BE2C (cell line): Measurements from ENCODE around the gene HIPK1.
"Not testable (repeated sequence)": the region's sequence is repeated elsewhere in the genome, so short reads cannot be mapped to it uniquely, and the experiment has no call there.

ENCODE experiments used
- DNase-seq: peaks from one replicate; pipeline ENCODE4 v3.0.0-alpha.2; 2020
- H3K27me3 ChIP-seq: fragments of 250-450 bp; sonication (Bioruptor Pico); 2 replicates; pipeline ENCODE4 v1.5.1; 2020; ENCODE audit warnings: mild to moderate bottlenecking
- H3K36me3 ChIP-seq: fragments of 250-450 bp; sonication (Bioruptor Pico); 2 replicates; pipeline ENCODE4 v1.5.1; 2020; ENCODE audit warnings: mild to moderate bottlenecking
- H3K4me1 ChIP-seq: fragments of 250-450 bp; sonication (Bioruptor Pico); 2 replicates; pipeline ENCODE4 v1.5.1; 2020
- H3K4me3 ChIP-seq: 2 replicates; pipeline ENCODE4 v1.5.1; 2011; ENCODE audit warnings: low read depth, low read length
- H3K9me3 ChIP-seq: fragments of 250-450 bp; sonication (Bioruptor Pico); 2 replicates; pipeline ENCODE4 v1.5.1; 2020
- CTCF ChIP-seq: IDR thresholded peaks from 2 replicates; pipeline ENCODE4 v1.5.1; 2012; ENCODE audit warnings: mild to moderate bottlenecking, low read depth, low read length

The HIPK1 gene

GRCh38 chr1:114010433-114011184, 81.5 kb downstream of the HIPK1 start:
- Histone ChIP-seq H3K4me3 (no peak overlapping the region), H3K9me3 (no peaks in the 10 kb centered on the region), H3K36me3 (no peaks in the 10 kb centered on the region), H3K27me3 (peaks cover 4% of the 10 kb centered on the region; the same call in 1 of the 2 replicates), H3K4me1 (no peaks in the 10 kb centered on the region)
- DNase-seq = no peak
- TF ChIP-seq CTCF = no peak

GRCh38 chr1:114011796-114012195, 82.7 kb downstream of the HIPK1 start:
- H3K4me3 ChIP-seq = no peak overlapping the region
- H3K27me3 ChIP-seq = peaks cover 4% of the 10 kb centered on the region; the same call in 1 of the 2 replicates

GRCh38 chr1:114015075-114015474, 86.0 kb downstream of the HIPK1 start:
- Histone ChIP-seq H3K4me3 (no peak overlapping the region), H3K36me3 (no peaks in the 10 kb centered on the region), H3K9me3 (no peaks in the 10 kb centered on the region), H3K27me3 (peaks cover 4% of the 10 kb centered on the region; the same call in 1 of the 2 replicates), H3K4me1 (no peaks in the 10 kb centered on the region)
- TF ChIP-seq CTCF = no peak
- no peak for DNase-seq

More at GRCh38 chr1:114011796-114012195, 82.7 kb downstream of the HIPK1 start:
- TF ChIP-seq CTCF = no peak
- Histone ChIP-seq H3K4me1 (no peaks in the 10 kb centered on the region), H3K9me3 (no peaks in the 10 kb centered on the region), H3K36me3 (no peaks in the 10 kb centered on the region)
- DNase-seq = no peak

GRCh38 chr1:114019724-114020123, 90.6 kb downstream of the HIPK1 start:
- not testable (repeated sequence) for H3K36me3 ChIP-seq, H3K9me3 ChIP-seq, H3K4me1 ChIP-seq, H3K4me3 ChIP-seq, DNase-seq, H3K27me3 ChIP-seq

GRCh38 chr1:114021665-114022099, 92.6 kb downstream of the HIPK1 start:
- Histone ChIP-seq H3K4me3 (no peak overlapping the region), H3K27me3 (no peaks in the 10 kb centered on the region)
- TF ChIP-seq CTCF = no peak

GRCh38 chr1:114022877-114023276, 93.8 kb downstream of the HIPK1 start:
- Histone ChIP-seq H3K36me3 (no peaks in the 10 kb centered on the region), H3K9me3 (no peaks in the 10 kb centered on the region), H3K4me1 (peaks cover 7% of the 10 kb centered on the region), H3K27me3 (no peaks in the 10 kb centered on the region), H3K4me3 (no peak overlapping the region)
- TF ChIP-seq CTCF = no peak
- DNase-seq = no peak

More at GRCh38 chr1:114021665-114022099, 92.6 kb downstream of the HIPK1 start:
- H3K4me1 ChIP-seq = peaks cover 7% of the 10 kb centered on the region
- DNase-seq = no peak
- no peaks in the 10 kb centered on the region for H3K36me3 ChIP-seq
- no peaks in the 10 kb centered on the region for H3K9me3 ChIP-seq
